Measurements from ENCODE around the gene GABRA4.

The GABRA4 gene

GRCh38 chr4:46968847-46969246, 24.5 kb downstream of the GABRA4 start:
- ATAC-seq: no peak
- TF ChIP-seq ZNF565 (CRISPR knock-in tag; conservative IDR thresholded peaks at IDR 0.05; ENCODE audit: low read depth): no peak
- no peak for TF ChIP-seq PPARA (CRISPR knock-in tag; IDR thresholded peaks at IDR 0.05; ENCODE audit: borderline replicate concordance)
- TF ChIP-seq ARNTL (CRISPR knock-in tag; IDR thresholded peaks at IDR 0.05; ENCODE audit: borderline replicate concordance, low read depth): no peak
- no peak for TF ChIP-seq CSRNP3 (CRISPR knock-in tag; IDR thresholded peaks at IDR 0.05)
- TF ChIP-seq TSHZ2 (CRISPR knock-in tag; IDR thresholded peaks at IDR 0.05): no peak
- TF ChIP-seq ESRRG (CRISPR knock-in tag; IDR thresholded peaks at IDR 0.05): no peak
- no peak for TF ChIP-seq GLIS3 (CRISPR knock-in tag; IDR thresholded peaks at IDR 0.05)
- no peak for TF ChIP-seq OSR1 (CRISPR knock-in tag; IDR thresholded peaks at IDR 0.05)

DNA sequence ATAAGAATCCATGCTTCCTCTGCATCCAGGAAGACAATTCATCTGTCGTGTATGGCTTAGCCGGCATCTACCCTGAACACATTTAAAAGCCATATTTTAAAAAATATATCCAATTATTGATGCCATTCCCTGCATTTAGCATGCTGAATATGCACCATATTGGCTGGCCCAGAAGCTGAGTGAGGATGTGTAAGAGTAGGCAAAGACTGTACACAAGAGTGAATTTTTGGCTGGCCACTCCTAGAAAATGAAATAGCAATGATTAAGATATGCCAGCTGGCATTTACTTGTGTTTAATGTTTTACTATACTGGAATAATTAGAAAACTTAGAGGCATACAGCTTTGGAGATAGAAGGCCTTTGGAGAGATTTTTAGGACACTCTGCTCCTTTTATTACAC, 25.8 kb downstream of the GABRA4 start:
- ATAC-seq: no peak
- TF ChIP-seq POU6F1 (CRISPR knock-in tag; IDR thresholded peaks at IDR 0.05; ENCODE audit: borderline replicate concordance, low read depth) (no peak), PPARA (CRISPR knock-in tag; IDR thresholded peaks at IDR 0.05; ENCODE audit: borderline replicate concordance) (no peak), ZNF565 (CRISPR knock-in tag; conservative IDR thresholded peaks at IDR 0.05; ENCODE audit: low read depth) (no peak), ZC3H10 (CRISPR knock-in tag; IDR thresholded peaks at IDR 0.05) (no peak), BACH2 (CRISPR knock-in tag; IDR thresholded peaks at IDR 0.05; ENCODE audit: borderline replicate concordance) (no peak), PATZ1 (CRISPR knock-in tag; IDR thresholded peaks at IDR 0.05; ENCODE audit: borderline replicate concordance) (no peak)

GRCh38 chr4:46958742-46959488, 34.5 kb downstream of the GABRA4 start:
- no peak for ATAC-seq
- TF ChIP-seq TOX (CRISPR knock-in tag; IDR thresholded peaks at IDR 0.05; ENCODE audit: borderline replicate concordance) (no peak), BACH2 (CRISPR knock-in tag; IDR thresholded peaks at IDR 0.05; ENCODE audit: borderline replicate concordance) (no peak), PATZ1 (CRISPR knock-in tag; IDR thresholded peaks at IDR 0.05; ENCODE audit: borderline replicate concordance) (no peak), ISL1 (CRISPR knock-in tag; IDR thresholded peaks at IDR 0.05) (no peak), CREB5 (CRISPR knock-in tag; IDR thresholded peaks at IDR 0.05; ENCODE audit: low read depth) (no peak), OSR1 (CRISPR knock-in tag; IDR thresholded peaks at IDR 0.05) (no peak), TCF4 (CRISPR knock-in tag; IDR thresholded peaks at IDR 0.05; ENCODE audit: borderline replicate concordance) (no peak), SNAI2 (CRISPR knock-in tag; IDR thresholded peaks at IDR 0.05) (no peak), TSHZ2 (CRISPR knock-in tag; IDR thresholded peaks at IDR 0.05) (no peak), ARNTL (CRISPR knock-in tag; IDR thresholded peaks at IDR 0.05; ENCODE audit: borderline replicate concordance, low read depth) (no peak), ZNF565 (CRISPR knock-in tag; conservative IDR thresholded peaks at IDR 0.05; ENCODE audit: low read depth) (no peak), ESRRG (CRISPR knock-in tag; IDR thresholded peaks at IDR 0.05) (no peak), ZC3H10 (CRISPR knock-in tag; IDR thresholded peaks at IDR 0.05) (no peak), ZFP3 (CRISPR knock-in tag; IDR thresholded peaks at IDR 0.05) (no peak)

Data from SK-N-SH treated with all-trans-retinoic acid at 6 μM for 48 hours (cell line).